GM18873 (cell line): ENCODE measurements around the gene CERS6.
"Not testable (repeated sequence)": the region's sequence is repeated elsewhere in the genome, so short reads cannot be mapped to it uniquely, and the experiment has no call there.

ENCODE experiments used
- ATAC-seq: cut with Tn5 transposase; IDR thresholded peaks from one replicate; pipeline ENCODE4 v1.9.1; 2021; ENCODE audit warnings: mild to moderate bottlenecking, moderate library complexity, moderate number of reproducible peaks; ENCODE audit not compliant: unreplicated experiment, low FRiP score

CERS6 gene

GRCh38 chr2:168495524-168495923 lies 39.5 kb downstream of the CERS6 start:
- ATAC-seq = peak; percentile 93

DNA sequence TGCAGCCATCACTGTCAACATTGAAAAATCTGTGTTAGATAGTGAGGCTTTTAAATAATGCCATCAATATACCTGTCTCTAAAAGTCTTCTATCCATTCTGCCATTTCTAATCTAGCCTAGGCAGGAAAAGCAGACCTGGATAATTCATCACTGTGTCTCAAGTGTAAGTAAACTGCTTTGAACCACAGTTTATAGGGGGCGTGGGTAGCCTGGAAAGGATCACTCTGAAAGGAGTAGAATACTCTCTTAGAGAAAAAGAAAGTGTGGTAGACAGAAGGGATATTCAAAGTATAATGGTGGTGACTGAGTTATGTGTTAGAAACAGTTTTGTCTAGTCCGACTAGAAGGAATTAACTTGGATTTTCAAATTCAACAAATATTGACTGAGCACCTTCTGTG lies 40.8 kb downstream of the CERS6 start:
- no peak for ATAC-seq

- no peak for ATAC-seq
Observed at GRCh38 chr2:168499500-168499899, 43.4 kb downstream of the CERS6 start.

GRCh38 chr2:168500516-168500915 lies 44.4 kb downstream of the CERS6 start:
- no peak for ATAC-seq

GRCh38 chr2:168501466-168502065 lies 45.5 kb downstream of the CERS6 start:
- ATAC-seq = no peak

GRCh38 chr2:168502852-168503251 lies 46.8 kb downstream of the CERS6 start:
- not testable (repeated sequence) for ATAC-seq

DNA sequence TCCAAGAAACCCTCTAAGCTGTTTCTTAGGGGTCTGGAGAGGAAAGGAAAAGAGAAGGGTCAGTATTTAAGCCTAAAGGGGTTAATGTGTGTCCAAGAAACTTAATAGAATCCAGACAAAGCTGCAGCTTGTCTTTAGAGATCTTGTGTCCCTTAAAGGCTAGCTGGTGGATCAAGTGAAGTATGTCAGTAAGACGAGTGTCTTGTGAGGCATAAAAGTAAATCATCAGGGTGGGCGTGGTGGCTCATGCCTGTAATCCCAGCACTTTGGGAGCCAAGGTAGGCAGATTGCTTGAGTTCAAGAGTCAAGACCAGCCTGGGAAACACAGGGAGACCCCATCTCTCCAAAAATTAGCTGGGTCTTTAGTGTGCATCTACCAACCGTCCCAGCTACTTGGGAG lies 47.8 kb downstream of the CERS6 start:
- no peak for ATAC-seq

DNA sequence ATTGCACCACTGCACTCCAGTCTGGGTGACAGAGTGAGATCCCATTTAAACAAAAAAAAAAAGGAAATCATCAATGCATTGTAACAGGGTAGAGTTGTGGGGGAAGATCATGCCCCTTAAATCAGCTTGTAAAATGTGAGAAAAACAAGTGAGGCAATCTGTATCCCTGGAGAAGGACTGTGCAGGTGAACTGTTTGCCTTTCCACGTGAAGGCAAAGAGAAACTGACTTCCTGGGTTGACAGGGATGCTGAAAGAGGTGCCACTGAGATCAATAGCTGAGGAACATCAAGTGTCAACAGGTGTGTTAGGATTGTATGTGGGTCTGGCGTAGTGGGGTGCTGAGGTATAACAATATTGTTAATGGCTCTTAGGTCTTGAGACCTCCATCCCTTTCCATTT lies 48.3 kb downstream of the CERS6 start:
- no peak for ATAC-seq

- ATAC-seq = no peak
Observed at GRCh38 chr2:168510125-168510756, 54.2 kb downstream of the CERS6 start.

GRCh38 chr2:168514692-168515091 lies 58.6 kb downstream of the CERS6 start:
- ATAC-seq = no peak

- ATAC-seq = no peak
Observed at GRCh38 chr2:168515502-168515901, 59.4 kb downstream of the CERS6 start.

DNA sequence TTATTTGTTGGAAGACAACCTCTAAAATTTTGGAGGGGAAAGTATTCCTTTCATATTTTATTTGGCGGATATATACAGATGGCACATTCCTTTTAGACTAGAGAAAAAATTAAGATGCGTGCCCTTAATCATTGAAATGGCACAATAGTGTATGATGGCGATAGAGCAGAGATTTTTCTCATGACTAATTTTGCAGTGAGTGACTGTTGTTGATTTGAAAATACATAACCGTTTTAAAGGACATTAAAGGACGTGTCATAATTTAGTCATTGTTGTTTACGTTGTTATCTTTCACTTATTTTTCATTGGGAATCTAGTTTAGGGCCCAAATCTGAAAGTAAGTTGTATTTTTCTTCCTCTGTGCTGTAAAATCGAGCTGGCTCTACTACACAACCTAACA lies 61.7 kb downstream of the CERS6 start:
- ATAC-seq = no peak

DNA sequence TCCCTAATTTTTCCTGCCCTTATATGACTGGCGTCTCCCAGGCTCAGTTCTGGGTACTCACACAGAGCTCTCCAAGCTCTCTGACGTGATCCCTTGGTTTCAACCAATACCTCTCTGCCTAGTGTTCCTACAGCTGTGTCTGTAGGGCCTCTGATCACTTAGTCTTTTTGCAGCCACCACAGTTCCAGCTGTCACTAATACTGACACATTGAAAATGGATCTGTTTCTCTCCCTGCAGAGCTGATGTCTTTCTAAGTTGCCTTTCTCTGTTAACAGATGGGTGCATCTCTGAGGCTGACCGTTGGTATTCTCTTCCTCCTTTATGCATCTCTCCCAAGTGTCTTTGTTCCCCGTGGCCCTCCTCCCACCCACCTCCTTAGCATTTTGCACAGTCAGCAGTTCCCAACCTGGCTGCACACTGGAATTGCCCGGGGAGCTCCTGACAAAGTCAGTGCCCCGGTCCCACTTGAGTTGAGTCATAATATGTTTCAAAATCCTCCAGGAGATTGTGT lies 62.5 kb downstream of the CERS6 start:
- peak; percentile 57 for ATAC-seq

DNA sequence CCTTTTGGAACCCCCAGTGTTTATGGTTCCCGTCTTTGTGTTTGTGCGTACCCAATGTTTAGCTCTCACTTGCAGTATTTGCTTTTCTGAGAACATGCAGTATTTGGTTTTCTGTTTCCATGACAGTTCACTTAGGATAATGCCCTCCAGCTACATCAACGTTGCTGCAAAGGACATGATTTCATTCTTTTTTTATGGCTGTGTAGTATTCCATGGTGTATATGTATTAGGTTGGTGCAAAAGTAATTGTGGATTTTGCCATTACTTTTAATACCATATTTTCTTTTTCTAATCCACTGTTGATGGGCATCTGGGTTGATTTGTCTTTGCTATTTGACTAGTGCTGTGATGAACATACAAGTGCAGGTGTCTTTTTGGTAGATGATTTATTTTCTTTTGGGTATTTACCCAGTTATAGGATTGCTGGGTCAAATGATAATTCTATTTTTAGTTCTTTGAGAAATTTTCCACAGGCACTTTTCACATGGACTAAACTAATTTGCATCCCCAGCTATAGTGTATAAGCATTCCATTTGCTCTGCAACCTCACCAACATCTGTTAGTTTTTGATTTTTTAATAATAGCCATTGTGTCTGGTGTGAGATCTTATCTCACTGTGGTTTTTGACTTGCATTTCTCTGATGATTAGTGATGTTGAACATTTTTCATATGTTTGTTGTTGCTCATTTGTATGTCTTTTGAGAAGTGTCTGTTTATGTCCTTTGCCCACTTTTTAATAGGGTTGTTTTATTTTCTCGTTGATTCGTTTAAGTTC lies 63.6 kb downstream of the CERS6 start:
- ATAC-seq = no peak

GRCh38 chr2:168521053-168521741 lies 65.1 kb downstream of the CERS6 start:
- no peak for ATAC-seq

DNA sequence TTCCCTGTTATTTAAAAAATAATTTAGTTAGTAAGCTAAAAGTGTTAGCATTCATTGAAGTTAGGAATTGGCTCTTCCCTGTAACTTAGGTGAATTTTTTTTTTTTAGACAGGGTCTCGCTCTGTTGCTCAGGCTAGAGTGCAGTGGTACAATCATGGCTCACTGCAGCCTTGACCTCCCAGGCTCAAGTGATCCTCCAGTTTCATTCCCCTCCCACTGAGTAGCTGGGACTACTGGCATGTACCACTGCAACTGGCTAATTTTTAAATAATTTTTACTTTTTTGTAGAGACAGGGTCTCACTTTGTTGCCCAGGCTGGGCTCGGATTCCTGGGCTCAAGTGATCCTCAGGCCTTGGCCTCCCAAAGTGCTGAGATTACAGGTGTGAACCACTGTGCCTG lies 66.4 kb downstream of the CERS6 start:
- no peak for ATAC-seq

GRCh38 chr2:168524005-168524404 lies 67.9 kb downstream of the CERS6 start:
- ATAC-seq = no peak

GRCh38 chr2:168525020-168525419 lies 68.9 kb downstream of the CERS6 start:
- no peak for ATAC-seq

- ATAC-seq = no peak
Observed at GRCh38 chr2:168525716-168526446, 69.8 kb downstream of the CERS6 start.

DNA sequence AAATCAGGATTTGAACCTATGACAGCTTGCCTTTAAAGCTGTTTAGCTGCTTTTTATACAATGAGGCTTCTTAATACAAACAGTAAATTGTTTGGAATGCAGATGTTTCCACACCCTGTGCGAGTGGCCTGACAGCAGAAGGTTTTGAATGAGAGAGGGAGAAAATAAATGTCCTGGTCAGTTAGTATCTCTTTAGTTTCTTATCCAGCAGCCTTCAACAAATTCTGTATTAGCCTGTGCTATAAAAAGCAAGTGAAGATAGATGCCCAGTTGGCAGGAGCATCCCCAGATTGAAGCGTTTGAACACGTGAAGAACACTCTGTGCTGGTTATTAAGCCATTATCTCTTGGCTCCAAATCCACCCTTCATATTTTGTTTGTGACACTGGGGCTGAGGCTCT lies 70.6 kb downstream of the CERS6 start:
- no peak for ATAC-seq
